ENCODE measurements around the gene THOC1.

- TF ChIP-seq, protein P1, sequence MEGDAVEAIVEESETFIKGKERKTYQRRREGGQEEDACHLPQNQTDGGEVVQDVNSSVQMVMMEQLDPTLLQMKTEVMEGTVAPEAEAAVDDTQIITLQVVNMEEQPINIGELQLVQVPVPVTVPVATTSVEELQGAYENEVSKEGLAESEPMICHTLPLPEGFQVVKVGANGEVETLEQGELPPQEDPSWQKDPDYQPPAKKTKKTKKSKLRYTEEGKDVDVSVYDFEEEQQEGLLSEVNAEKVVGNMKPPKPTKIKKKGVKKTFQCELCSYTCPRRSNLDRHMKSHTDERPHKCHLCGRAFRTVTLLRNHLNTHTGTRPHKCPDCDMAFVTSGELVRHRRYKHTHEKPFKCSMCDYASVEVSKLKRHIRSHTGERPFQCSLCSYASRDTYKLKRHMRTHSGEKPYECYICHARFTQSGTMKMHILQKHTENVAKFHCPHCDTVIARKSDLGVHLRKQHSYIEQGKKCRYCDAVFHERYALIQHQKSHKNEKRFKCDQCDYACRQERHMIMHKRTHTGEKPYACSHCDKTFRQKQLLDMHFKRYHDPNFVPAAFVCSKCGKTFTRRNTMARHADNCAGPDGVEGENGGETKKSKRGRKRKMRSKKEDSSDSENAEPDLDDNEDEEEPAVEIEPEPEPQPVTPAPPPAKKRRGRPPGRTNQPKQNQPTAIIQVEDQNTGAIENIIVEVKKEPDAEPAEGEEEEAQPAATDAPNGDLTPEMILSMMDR (IDR thresholded peaks at IDR 0.05; ENCODE audit: insufficient read depth, low read length) = no peak
- TF ChIP-seq POLR2AphosphoS5 (IDR thresholded peaks at IDR 0.05; ENCODE audit: low read depth) (no peak), REST (IDR thresholded peaks at IDR 0.05; ENCODE audit: insufficient replicate concordance, low read depth) (no peak)
Measured at GRCh38 chr18:211582-211981, 56.3 kb downstream of the THOC1 start.
